Endothelial cell of umbilical vein (primary cell): Measurements from ENCODE around the gene KIF1B. TPM values are rescaled to one million over a fixed set of nuclear protein-coding genes. Genes with fewer than 3 reads are reported as not detected.

Experiments
- BruUV-seq: library from RNA; stranded (reverse); fragments of 400-500 nt; replicated peaks from 2 replicates; lab custom pipeline; 2021; lab: Mats Ljungman, UMichigan
- CTCF ChIA-PET: fragments of 300-600, 350-600 bp; sonication (Branson Sonifier 250); formaldehyde crosslinking; loops from one replicate; lab custom pipeline; 2021; ENCODE audit warnings: antibody characterized with exemption, inconsistent platforms; lab: Charles Lee
- POLR2A ChIA-PET: fragments of 300-600, 350-600 bp; sonication (Branson Sonifier 250); formaldehyde crosslinking; loops from one replicate; lab custom pipeline; 2021; ENCODE audit warnings: antibody characterized with exemption, inconsistent platforms; lab: Charles Lee
- DNase-seq: peaks from one replicate; pipeline ENCODE4 v3.0.0-alpha.2; 2011; ENCODE audit warnings: low read depth, low spot score
- FAIRE-seq: peaks from 2 replicates; lab custom pipeline; 2011; peaks lifted over from hg19 to GRCh38; lab: Jason Lieb, UNC
- H2AFZ ChIP-seq: 2 replicates; pipeline ENCODE4 v1.6.0; 2012; ENCODE audit warnings: low read depth, low read length, control low read depth, inconsistent platforms
- H3K27ac ChIP-seq: 2 replicates; pipeline ENCODE4 v1.5.1; 2011; ENCODE audit warnings: low read depth, mild to moderate bottlenecking, control low read depth, low read length, moderate library complexity; ENCODE audit not compliant: insufficient read depth
- H3K27me3 ChIP-seq, 2 experiments: 2 replicates each; pipeline versions ENCODE4 v1.6.0 to v1.6.1; 2011; ENCODE audit warnings: low read length in 2 of 2, mixed read lengths in 1 of 2; ENCODE audit not compliant: control insufficient read depth in 2 of 2, insufficient read depth in 2 of 2
- H3K36me3 ChIP-seq, 2 experiments: 2 replicates in 1 of 2; 3 replicates in 1 of 2; pipeline ENCODE4 v1.5.1; 2011; ENCODE audit warnings: low read length in 2 of 2, mild to moderate bottlenecking in 1 of 2, moderate library complexity in 1 of 2; ENCODE audit not compliant: control insufficient read depth in 2 of 2, insufficient read depth in 2 of 2; ENCODE audit errors: extremely low read depth in 1 of 2
- H3K4me1 ChIP-seq: 3 replicates; pipeline ENCODE4 v1.5.1; 2011; ENCODE audit warnings: mild to moderate bottlenecking, low read length; ENCODE audit not compliant: control insufficient read depth, insufficient read depth; ENCODE audit errors: extremely low read depth
- H3K4me2 ChIP-seq: 2 replicates; pipeline ENCODE4 v1.6.1; 2011; ENCODE audit warnings: low read length, control low read depth, mixed read lengths; ENCODE audit not compliant: insufficient read depth
- H3K4me3 ChIP-seq, 3 experiments: fragments of 200-600 bp in 1 of 3; sonication (generic), shearing (Covaris generic) in 1 of 3; replicated peaks in 1 of 3; 2 replicates each; pipeline ENCODE4 v1.5.1; 2011 to 2016; ENCODE audit warnings: control low read depth in 3 of 3, low read length in 3 of 3, mild to moderate bottlenecking in 2 of 3, inconsistent platforms in 1 of 3, low read depth in 1 of 3, moderate library complexity in 1 of 3; ENCODE audit not compliant: insufficient read depth in 1 of 3
- H3K79me2 ChIP-seq: 2 replicates; pipeline ENCODE4 v1.6.0; 2012; ENCODE audit warnings: low read length, inconsistent platforms; ENCODE audit not compliant: control insufficient read depth, insufficient read depth
- H3K9ac ChIP-seq: replicated peaks from 2 replicates; pipeline ENCODE3; 2011; ENCODE audit warnings: low read length, control low read depth; ENCODE audit not compliant: insufficient read depth; ENCODE audit errors: extremely low read depth
- H3K9me1 ChIP-seq: replicated peaks from 3 replicates; pipeline ENCODE4 v1.6.0; 2011; ENCODE audit warnings: mild to moderate bottlenecking, low read length; ENCODE audit not compliant: control insufficient read depth, insufficient read depth; ENCODE audit errors: extremely low read depth
- H3K9me3 ChIP-seq: replicated peaks from 2 replicates; pipeline ENCODE4 v1.5.1; 2012; ENCODE audit warnings: low read length, inconsistent platforms; ENCODE audit not compliant: control insufficient read depth, insufficient read depth
- H4K20me1 ChIP-seq: replicated peaks from 2 replicates; pipeline ENCODE3; 2011; ENCODE audit warnings: mild to moderate bottlenecking, low read length; ENCODE audit not compliant: control insufficient read depth, insufficient read depth; ENCODE audit errors: extremely low read depth
- EZH2 ChIP-seq: IDR thresholded peaks from 2 replicates; pipeline ENCODE4 v1.6.1; 2012; ENCODE audit warnings: borderline replicate concordance, low read depth, mild to moderate bottlenecking, moderate library complexity, low read length, inconsistent platforms; ENCODE audit not compliant: severe bottlenecking
- FOS ChIP-seq: IDR thresholded peaks from 2 replicates; pipeline ENCODE4 v1.6.1; 2011; ENCODE audit warnings: mild to moderate bottlenecking, low read length, moderate library complexity, borderline replicate concordance; ENCODE audit not compliant: insufficient read depth
- GATA2 ChIP-seq: IDR thresholded peaks from 2 replicates; pipeline ENCODE4 v1.7.0; 2011; ENCODE audit warnings: low read depth, mild to moderate bottlenecking, moderate library complexity, mixed read lengths, low read length; ENCODE audit not compliant: insufficient read length, insufficient read depth
- JUN ChIP-seq: IDR thresholded peaks from 2 replicates; pipeline ENCODE4 v1.6.1; 2011; ENCODE audit warnings: borderline replicate concordance, low read depth; ENCODE audit not compliant: insufficient read length, insufficient read depth
- MAX ChIP-seq: IDR thresholded peaks from 2 replicates; pipeline ENCODE4 v1.6.1; 2011; ENCODE audit not compliant: insufficient read depth, insufficient read length
- MYC ChIP-seq: IDR thresholded peaks from one replicate; pipeline ENCODE4 v1.6.1; 2011; ENCODE audit warnings: mild to moderate bottlenecking, low read depth, low read length
- POLR2A ChIP-seq: IDR thresholded peaks from 2 replicates; pipeline ENCODE4 v1.6.1; 2012; ENCODE audit warnings: low read depth, mild to moderate bottlenecking, control low read depth, low read length
- POLR2AphosphoS5 ChIP-seq: IDR thresholded peaks from 2 replicates; pipeline ENCODE4 v1.6.1; 2012; ENCODE audit warnings: low read depth, mild to moderate bottlenecking, control low read depth, low read length, moderate library complexity; ENCODE audit not compliant: insufficient read depth
- dilution Hi-C: fragments of 300-500 bp; cut with MboI; formaldehyde crosslinking; loops from one replicate; pipeline ENCODE4 v1.15.0; 2019; ENCODE audit warnings: low sequenced_read_pairs; ENCODE audit not compliant: extremely low pct_ligation_motif_present
- intact Hi-C: fragments of 100-400 bp; cut with micrococcal nuclease; formaldehyde crosslinking; loops from one replicate; pipeline ENCODE4 v1.10.0; 2022
- polyA plus RNA-seq, 4 experiments: library from polyadenylated mRNA; depleted of rRNA in 3 of 4; stranded (reverse) in 3 of 4; unstranded in 1 of 4; fragments of >200 nt; gene quantifications; 2 replicates each; pipeline versions ENCODE4 v1.2.1 to v1.2.3, GENCODE V29; 2011 to 2012; ENCODE audit warnings: missing spikeins in 1 of 4
- total RNA-seq: library from RNA; stranded (reverse); gene quantifications from 2 replicates; pipeline ENCODE4 v1.2.3, GENCODE V29; 2021
- TF ChIP-seq, protein P1 (sequence below), 2 donors: IDR thresholded peaks; 1 replicate in 1 of 2; 2 replicates in 1 of 2; pipeline ENCODE4 v1.5.1; 2011; ENCODE audit warnings: low read length in 2 of 2, mild to moderate bottlenecking in 2 of 2, moderate library complexity in 2 of 2, control low read depth in 1 of 2, inconsistent platforms in 1 of 2, low read depth in 1 of 2; ENCODE audit not compliant: insufficient read depth in 1 of 2; ENCODE audit errors: extremely low read depth in 1 of 2

The KIF1B gene
- total and polyA plus RNA-seq, 2 donors (not counting 3 experiments of a cell fraction or from before 2014, with no cell fraction given) = 14.8 to 58.6 TPM

- peaks cover 0 to 2% of the 10 kb centered on the region in 2 experiments for H3K36me3 ChIP-seq
- no peak for FAIRE-seq
- BruUV-seq = no TSS peak
- no peak overlapping the region for H3K4me3 ChIP-seq
- no peak for DNase-seq
- H4K20me1 ChIP-seq = no peaks in the 10 kb centered on the region
- no peaks in the 10 kb centered on the region for H3K9me3 ChIP-seq
- H3K9me1 ChIP-seq = no peaks in the 10 kb centered on the region
- no peak overlapping the region for H3K27ac ChIP-seq
- no peak overlapping the region for H3K9ac ChIP-seq
- intact Hi-C loops (no loop called here), dilution Hi-C loops (no loop called here)
- no peaks in the 10 kb centered on the region for H3K79me2 ChIP-seq
- no peak overlapping the region for H2AFZ ChIP-seq
- POLR2A ChIA-PET = no interaction called here
- CTCF ChIA-PET = no interaction called here
- H3K4me2 ChIP-seq = no peak overlapping the region
- no peaks in the 10 kb centered on the region for H3K27me3 ChIP-seq
- TF ChIP-seq FOS = no peak
- no peaks in the 10 kb centered on the region for H3K4me1 ChIP-seq
Measured at GRCh38 chr1:10353282-10353681, 142.9 kb downstream of the KIF1B start.

GRCh38 chr1:10353693-10354092 is 143.3 kb downstream of the KIF1B start:
- no peak for DNase-seq
- H3K9me1 ChIP-seq = no peaks in the 10 kb centered on the region
- H3K27ac ChIP-seq = no peak overlapping the region
- H4K20me1 ChIP-seq = no peaks in the 10 kb centered on the region
- no peak overlapping the region for H3K4me2 ChIP-seq
- no TSS peak for BruUV-seq
- H3K27me3 ChIP-seq = no peaks in the 10 kb centered on the region
- no peak overlapping the region for H3K9ac ChIP-seq
- FAIRE-seq = no peak
- H3K36me3 ChIP-seq = peaks cover 0 to 2% of the 10 kb centered on the region in 2 experiments
- ChIA-PET CTCF (no interaction called here), POLR2A (no interaction called here)
- intact Hi-C loops (no loop called here), dilution Hi-C loops (no loop called here)
- H3K79me2 ChIP-seq = no peaks in the 10 kb centered on the region
- no peak for TF ChIP-seq FOS
- TF ChIP-seq JUN = no peak
- TF ChIP-seq POLR2AphosphoS5 = no peak
- TF ChIP-seq MAX = no peak
- TF ChIP-seq GATA2 = no peak
- TF ChIP-seq MYC = no peak
- TF ChIP-seq, protein P1, sequence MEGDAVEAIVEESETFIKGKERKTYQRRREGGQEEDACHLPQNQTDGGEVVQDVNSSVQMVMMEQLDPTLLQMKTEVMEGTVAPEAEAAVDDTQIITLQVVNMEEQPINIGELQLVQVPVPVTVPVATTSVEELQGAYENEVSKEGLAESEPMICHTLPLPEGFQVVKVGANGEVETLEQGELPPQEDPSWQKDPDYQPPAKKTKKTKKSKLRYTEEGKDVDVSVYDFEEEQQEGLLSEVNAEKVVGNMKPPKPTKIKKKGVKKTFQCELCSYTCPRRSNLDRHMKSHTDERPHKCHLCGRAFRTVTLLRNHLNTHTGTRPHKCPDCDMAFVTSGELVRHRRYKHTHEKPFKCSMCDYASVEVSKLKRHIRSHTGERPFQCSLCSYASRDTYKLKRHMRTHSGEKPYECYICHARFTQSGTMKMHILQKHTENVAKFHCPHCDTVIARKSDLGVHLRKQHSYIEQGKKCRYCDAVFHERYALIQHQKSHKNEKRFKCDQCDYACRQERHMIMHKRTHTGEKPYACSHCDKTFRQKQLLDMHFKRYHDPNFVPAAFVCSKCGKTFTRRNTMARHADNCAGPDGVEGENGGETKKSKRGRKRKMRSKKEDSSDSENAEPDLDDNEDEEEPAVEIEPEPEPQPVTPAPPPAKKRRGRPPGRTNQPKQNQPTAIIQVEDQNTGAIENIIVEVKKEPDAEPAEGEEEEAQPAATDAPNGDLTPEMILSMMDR (IDR thresholded peaks at IDR 0.05; ENCODE audit: extremely low read depth in 1 of 2, insufficient read depth in 1 of 2, low read depth in 1 of 2, low read length in 2 of 2) = no peak
- no peak for TF ChIP-seq POLR2A
- TF ChIP-seq EZH2 = no peak
- no peak overlapping the region for H2AFZ ChIP-seq
- no peaks in the 10 kb centered on the region for H3K4me1 ChIP-seq
- no peaks in the 10 kb centered on the region for H3K9me3 ChIP-seq
- no peak overlapping the region for H3K4me3 ChIP-seq
